Fibroblast of lung (primary cell): Measurements from ENCODE around the gene BRD3. TPM values are rescaled to one million over a fixed set of nuclear protein-coding genes. Genes with fewer than 3 reads are reported as not detected.

Source experiments
- DNase-seq, 2 donors: peaks; one replicate each; pipeline versions ENCODE4 v3.0.0 to v3.0.0-alpha.2; 2010; ENCODE audit warnings: low read depth in 2 of 2
- H2AFZ ChIP-seq: 2 replicates; pipeline ENCODE4 v1.5.1; 2012; ENCODE audit warnings: low read length, control low read depth, inconsistent platforms
- H3K27ac ChIP-seq: 2 replicates; pipeline ENCODE4 v1.5.1; 2011; ENCODE audit warnings: low read length, control low read depth; ENCODE audit not compliant: insufficient read depth
- H3K27me3 ChIP-seq: 2 replicates; pipeline ENCODE4 v1.5.1; 2011; ENCODE audit warnings: mild to moderate bottlenecking, low read length; ENCODE audit not compliant: control insufficient read depth, insufficient read depth
- H3K36me3 ChIP-seq: 2 replicates; pipeline ENCODE4 v1.5.1; 2011; ENCODE audit warnings: low read length; ENCODE audit not compliant: control insufficient read depth, insufficient read depth
- H3K4me1 ChIP-seq: 2 replicates; pipeline ENCODE4 v1.5.1; 2011; ENCODE audit warnings: low read length; ENCODE audit not compliant: control insufficient read depth, insufficient read depth; ENCODE audit errors: extremely low read depth
- H3K4me2 ChIP-seq: 2 replicates; pipeline ENCODE4 v1.5.1; 2011; ENCODE audit warnings: low read length, control low read depth; ENCODE audit not compliant: insufficient read depth; ENCODE audit errors: extremely low read depth
- H3K4me3 ChIP-seq, 4 experiments: fragments of 200-600 bp in 1 of 4; sonication (generic) in 1 of 4; replicated peaks in 1 of 4; 2 replicates each; pipeline ENCODE4 v1.5.1; 2011 to 2016; ENCODE audit warnings: low read length in 4 of 4, low read depth in 3 of 4, mild to moderate bottlenecking in 3 of 4, control low read depth in 2 of 4, inconsistent platforms in 1 of 4, mixed read lengths in 1 of 4; ENCODE audit not compliant: insufficient read depth in 1 of 4; ENCODE audit errors: control extremely low read depth in 1 of 4
- H3K79me2 ChIP-seq: 2 replicates; pipeline ENCODE4 v1.5.1; 2012; ENCODE audit warnings: mild to moderate bottlenecking, low read length, inconsistent platforms; ENCODE audit not compliant: control insufficient read depth, insufficient read depth
- H3K9ac ChIP-seq: 2 replicates; pipeline ENCODE4 v1.5.1; 2011; ENCODE audit warnings: mild to moderate bottlenecking, low read length, control low read depth; ENCODE audit not compliant: insufficient read depth
- H3K9me3 ChIP-seq: 2 replicates; pipeline ENCODE4 v1.5.1; 2012; ENCODE audit warnings: low read depth, low read length; ENCODE audit not compliant: control insufficient read depth, insufficient read depth
- H4K20me1 ChIP-seq: 2 replicates; pipeline ENCODE4 v1.5.1; 2011; ENCODE audit warnings: low read length; ENCODE audit not compliant: control insufficient read depth, insufficient read depth; ENCODE audit errors: extremely low read depth
- EZH2 ChIP-seq: IDR thresholded peaks from 2 replicates; pipeline ENCODE4 v1.5.1; 2012; ENCODE audit warnings: low read length, control low read depth, mild to moderate bottlenecking; ENCODE audit errors: missing control alignments
- polyA plus RNA-seq, 2 donors: library from polyadenylated mRNA; depleted of rRNA in 1 of 2; stranded (reverse) in 1 of 2; unstranded in 1 of 2; fragments of >200 nt; gene quantifications; 2 replicates each; pipeline ENCODE4 v1.2.1, GENCODE V29; 2011 to 2012; ENCODE audit warnings: missing spikeins in 1 of 2
- total RNA-seq: library from RNA; depleted of rRNA; stranded (reverse); fragments of >200 nt; gene quantifications from 2 replicates; pipeline ENCODE4 v1.2.1, GENCODE V29; 2014
- TF ChIP-seq, protein P1 (sequence below), 2 donors: IDR thresholded peaks in 1 of 2; conservative IDR thresholded peaks in 1 of 2; 1 replicate in 1 of 2; 2 replicates in 1 of 2; pipeline ENCODE4 v1.5.1; 2011 to 2012; ENCODE audit warnings: low read length in 2 of 2, control low read depth in 1 of 2, inconsistent platforms in 1 of 2, low read depth in 1 of 2, mild to moderate bottlenecking in 1 of 2

The BRD3 gene
- total and polyA plus RNA-seq, 2 donors (not counting 1 experiment from before 2014, with no cell fraction given), result 7.6 to 10.4 TPM

DNA sequence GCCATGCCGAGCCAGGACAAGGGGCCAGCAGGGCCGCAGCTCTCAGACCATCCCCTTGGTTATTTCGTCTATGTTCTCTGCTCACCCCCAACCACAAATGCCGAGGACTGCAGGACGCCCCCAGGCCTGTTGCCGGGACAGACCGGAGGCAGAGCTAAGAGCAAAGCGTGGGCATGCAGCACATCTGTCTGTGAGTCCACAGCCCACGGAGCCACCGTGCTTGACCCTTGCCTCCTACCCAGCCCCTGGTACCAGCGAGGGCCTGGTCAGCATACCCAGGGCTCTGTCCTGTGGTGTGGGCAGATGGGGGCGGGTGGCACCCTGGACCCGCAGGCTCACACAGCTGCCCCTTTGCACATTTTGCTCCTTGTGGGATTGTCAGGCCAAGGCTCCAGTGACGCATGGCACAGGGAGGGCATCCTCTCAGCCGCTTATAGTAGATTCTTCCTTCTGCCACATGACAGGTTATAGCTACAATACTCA lies 4.7 kb downstream of the BRD3 start:
- H3K4me2 ChIP-seq, result no peak overlapping the region
- H3K36me3 ChIP-seq, result no peaks in the 10 kb centered on the region
- H3K27ac ChIP-seq, result no peak overlapping the region
- H3K79me2 ChIP-seq, result peaks cover 70% of the 10 kb centered on the region
- H2AFZ ChIP-seq, result no peak overlapping the region
- no peaks in the 10 kb centered on the region for H3K9me3 ChIP-seq
- no peak overlapping the region for H3K4me3 ChIP-seq
- H3K27me3 ChIP-seq, result no peaks in the 10 kb centered on the region
- no peak for DNase-seq
- peaks cover 2% of the 10 kb centered on the region for H3K4me1 ChIP-seq
- H3K9ac ChIP-seq, result no peak overlapping the region
- H4K20me1 ChIP-seq, result no peaks in the 10 kb centered on the region
- TF ChIP-seq EZH2, result no peak
- TF ChIP-seq, protein P1, sequence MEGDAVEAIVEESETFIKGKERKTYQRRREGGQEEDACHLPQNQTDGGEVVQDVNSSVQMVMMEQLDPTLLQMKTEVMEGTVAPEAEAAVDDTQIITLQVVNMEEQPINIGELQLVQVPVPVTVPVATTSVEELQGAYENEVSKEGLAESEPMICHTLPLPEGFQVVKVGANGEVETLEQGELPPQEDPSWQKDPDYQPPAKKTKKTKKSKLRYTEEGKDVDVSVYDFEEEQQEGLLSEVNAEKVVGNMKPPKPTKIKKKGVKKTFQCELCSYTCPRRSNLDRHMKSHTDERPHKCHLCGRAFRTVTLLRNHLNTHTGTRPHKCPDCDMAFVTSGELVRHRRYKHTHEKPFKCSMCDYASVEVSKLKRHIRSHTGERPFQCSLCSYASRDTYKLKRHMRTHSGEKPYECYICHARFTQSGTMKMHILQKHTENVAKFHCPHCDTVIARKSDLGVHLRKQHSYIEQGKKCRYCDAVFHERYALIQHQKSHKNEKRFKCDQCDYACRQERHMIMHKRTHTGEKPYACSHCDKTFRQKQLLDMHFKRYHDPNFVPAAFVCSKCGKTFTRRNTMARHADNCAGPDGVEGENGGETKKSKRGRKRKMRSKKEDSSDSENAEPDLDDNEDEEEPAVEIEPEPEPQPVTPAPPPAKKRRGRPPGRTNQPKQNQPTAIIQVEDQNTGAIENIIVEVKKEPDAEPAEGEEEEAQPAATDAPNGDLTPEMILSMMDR (conservative IDR thresholded peaks at IDR 0.05 in 1 of 2, IDR thresholded peaks at IDR 0.05 in 1 of 2; ENCODE audit: low read depth in 1 of 2, low read length in 2 of 2), result no peak

DNA sequence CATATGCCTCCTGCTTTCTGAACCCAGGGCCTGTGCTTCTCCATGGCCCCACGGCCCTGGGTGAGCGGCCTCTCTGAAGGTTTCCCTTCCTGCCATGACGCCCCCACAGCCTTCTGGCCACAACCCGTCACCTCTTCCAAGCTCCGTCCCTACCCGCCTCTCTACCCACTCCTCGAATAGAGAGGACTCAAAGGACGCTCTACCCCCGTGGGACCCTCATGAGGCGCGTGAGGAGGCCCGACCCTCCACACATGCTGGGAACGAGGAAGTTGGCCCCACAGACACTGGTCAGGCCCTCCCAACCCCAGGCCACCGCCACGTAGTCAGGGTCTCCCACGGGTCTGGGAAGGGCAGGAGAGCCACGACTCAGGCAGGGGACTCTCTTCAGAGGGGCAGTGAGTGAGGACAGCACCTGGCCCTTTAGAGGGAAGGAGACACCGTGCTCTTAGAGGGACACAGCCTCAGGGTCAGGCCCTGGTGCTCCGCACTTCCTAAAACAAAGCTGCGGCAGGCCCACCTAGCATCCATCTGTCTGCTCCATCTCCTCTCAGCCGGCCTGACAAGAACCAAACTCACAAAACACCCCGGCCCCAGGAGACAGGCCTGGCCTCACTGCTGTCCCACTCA lies 5.3 kb downstream of the BRD3 start:
- no peak for DNase-seq
- Histone ChIP-seq H3K4me3 (no peak overlapping the region), H3K9me3 (no peaks in the 10 kb centered on the region), H3K27me3 (no peaks in the 10 kb centered on the region), H3K4me2 (no peak overlapping the region), H3K4me1 (peaks cover 2% of the 10 kb centered on the region), H3K36me3 (no peaks in the 10 kb centered on the region), H2AFZ (no peak overlapping the region), H3K27ac (no peak overlapping the region), H3K9ac (no peak overlapping the region), H3K79me2 (peaks cover 70% of the 10 kb centered on the region), H4K20me1 (no peaks in the 10 kb centered on the region)
- no peak for TF ChIP-seq EZH2
- TF ChIP-seq, protein P1 (conservative IDR thresholded peaks at IDR 0.05 in 1 of 2, IDR thresholded peaks at IDR 0.05 in 1 of 2; ENCODE audit: low read depth in 1 of 2, low read length in 2 of 2), result no peak

DNA sequence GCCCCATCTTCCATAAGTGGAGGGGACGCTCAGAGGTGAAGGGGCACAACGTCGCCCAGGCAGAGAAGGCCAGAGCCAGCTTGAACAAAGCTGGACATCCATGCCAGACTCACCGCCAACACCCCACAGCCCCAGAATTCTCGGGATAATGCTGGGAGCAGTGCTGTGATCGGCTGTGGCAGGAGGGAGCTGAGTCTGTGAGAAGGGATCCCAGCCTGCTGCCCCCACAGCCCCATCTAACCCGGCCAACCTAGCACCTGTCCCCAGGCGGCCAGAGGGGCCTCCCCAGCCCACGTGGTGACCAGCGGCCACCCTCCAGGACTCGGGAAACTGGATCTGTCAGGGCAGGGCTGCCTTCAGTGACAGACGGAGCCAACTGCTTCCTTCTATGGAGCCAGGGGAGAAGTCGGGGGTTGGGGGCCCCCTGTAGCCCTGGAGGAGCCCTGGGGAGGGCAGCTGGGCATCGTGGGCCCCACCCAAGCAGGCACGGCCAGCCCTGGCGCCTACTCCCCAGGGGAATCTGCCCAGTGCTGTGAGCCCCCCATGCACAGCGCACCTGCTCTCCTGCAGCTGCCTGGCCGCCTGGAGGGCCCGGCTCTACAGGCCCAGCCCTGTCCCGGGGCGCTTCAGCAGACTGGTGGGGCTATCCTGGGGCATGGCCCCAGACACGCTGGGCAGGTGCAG lies 6.0 kb downstream of the BRD3 start:
- no peaks in the 10 kb centered on the region for H3K27me3 ChIP-seq
- no peak for TF ChIP-seq EZH2
- no peaks in the 10 kb centered on the region for H3K36me3 ChIP-seq
- DNase-seq, result no peak
- no peak overlapping the region for H3K9ac ChIP-seq
- no peak overlapping the region for H3K4me2 ChIP-seq
- H3K27ac ChIP-seq, result no peak overlapping the region
- H3K4me3 ChIP-seq, result no peak overlapping the region
- no peaks in the 10 kb centered on the region for H3K9me3 ChIP-seq
- peaks cover 74% of the 10 kb centered on the region for H3K79me2 ChIP-seq
- H4K20me1 ChIP-seq, result no peaks in the 10 kb centered on the region
- H3K4me1 ChIP-seq, result peaks cover 2% of the 10 kb centered on the region
- no peak overlapping the region for H2AFZ ChIP-seq
